T-helper 22 cell (primary cell): ENCODE measurements around the gene OTOG.
"Not testable (repeated sequence)": the region's sequence is repeated elsewhere in the genome, so short reads cannot be mapped to it uniquely, and the experiment has no call there.

Experiments used
- DNase-seq: peaks from one replicate; pipeline ENCODE4 v3.0.0-alpha.2; 2020; ENCODE audit warnings: low read depth

The OTOG gene

GRCh38 chr11:17606233-17607082 is 59.4 kb downstream of the OTOG start:
- no peak for DNase-seq

GRCh38 chr11:17607083-17607429 is 60.0 kb downstream of the OTOG start:
- no peak for DNase-seq

- DNase-seq: no peak
These were observed 60.8 kb downstream of the OTOG start for GRCh38 chr11:17607591-17608570.

- DNase-seq: no peak
These were observed 61.8 kb downstream of the OTOG start for GRCh38 chr11:17608821-17609220.

GRCh38 chr11:17609291-17610084 is 62.4 kb downstream of the OTOG start:
- no peak for DNase-seq

GRCh38 chr11:17610085-17610894 is 63.2 kb downstream of the OTOG start:
- DNase-seq: no peak

- DNase-seq: no peak
These were observed 64.0 kb downstream of the OTOG start for GRCh38 chr11:17611049-17611448.

GRCh38 chr11:17611503-17612220 is 64.6 kb downstream of the OTOG start:
- no peak for DNase-seq

GRCh38 chr11:17612221-17613188 is 65.4 kb downstream of the OTOG start:
- no peak for DNase-seq

GRCh38 chr11:17613428-17613962 is 66.4 kb downstream of the OTOG start:
- DNase-seq: no peak

- DNase-seq: no peak
These were observed 66.9 kb downstream of the OTOG start for GRCh38 chr11:17613983-17614382.

GRCh38 chr11:17622711-17623110 is 75.7 kb downstream of the OTOG start:
- DNase-seq: not testable (repeated sequence)

GRCh38 chr11:17629113-17629512 is 82.1 kb downstream of the OTOG start:
- DNase-seq: no peak

- DNase-seq: no peak
These were observed 83.9 kb downstream of the OTOG start for GRCh38 chr11:17630936-17631335.

GRCh38 chr11:17631702-17632365 is 84.8 kb downstream of the OTOG start:
- DNase-seq: no peak

- DNase-seq: no peak
These were observed 86.4 kb downstream of the OTOG start for GRCh38 chr11:17633279-17633986.

- DNase-seq: no peak
These were observed 87.1 kb downstream of the OTOG start for GRCh38 chr11:17633987-17634775.
